HEK293 (cell line): ENCODE measurements around the gene RRP1B.

Source experiments
- ATF2 ChIP-seq: fragments of 450-650 bp; formaldehyde crosslinking; IDR thresholded peaks from 2 replicates; pipeline ENCODE4 v1.5.1; 2016; ENCODE audit warnings: missing biosample characterization, missing genetic modification characterization, low read depth
- HOXD13 ChIP-seq: sonication (generic); formaldehyde crosslinking; IDR thresholded peaks from 2 replicates; pipeline ENCODE4 v1.8.0; 2022; ENCODE audit warnings: missing genetic modification reagents, borderline replicate concordance
- IKZF3 ChIP-seq: fragments of 450-650 bp; IDR thresholded peaks from 2 replicates; pipeline ENCODE4 v1.5.0; 2018; ENCODE audit warnings: missing biosample characterization, mild to moderate bottlenecking, missing genetic modification characterization, moderate library complexity
- INSM2 ChIP-seq: fragments of 450-650 bp; formaldehyde crosslinking; IDR thresholded peaks from 2 replicates; pipeline ENCODE4 v1.5.1; 2016; ENCODE audit warnings: missing biosample characterization, missing genetic modification characterization
- KLF8 ChIP-seq: fragments of 450-650 bp; formaldehyde crosslinking; IDR thresholded peaks from 2 replicates; pipeline ENCODE4 v1.5.1; 2016; ENCODE audit warnings: missing biosample characterization, missing genetic modification characterization
- PATZ1 ChIP-seq: fragments of 450-650 bp; formaldehyde crosslinking; IDR thresholded peaks from 2 replicates; pipeline ENCODE4 v1.5.1; 2016; ENCODE audit warnings: missing biosample characterization, missing genetic modification characterization
- SALL2 ChIP-seq: fragments of 450-650 bp; formaldehyde crosslinking; IDR thresholded peaks from 2 replicates; pipeline ENCODE4 v1.5.0; 2017; ENCODE audit warnings: missing biosample characterization, mild to moderate bottlenecking, missing genetic modification characterization, borderline replicate concordance
- ZBTB10 ChIP-seq: fragments of 450-650 bp; formaldehyde crosslinking; IDR thresholded peaks from 2 replicates; pipeline ENCODE4 v1.5.1; 2016; ENCODE audit warnings: missing biosample characterization, missing genetic modification characterization
- ZFHX2 ChIP-seq: fragments of 450-650 bp; formaldehyde crosslinking; conservative IDR thresholded peaks from 2 replicates; pipeline ENCODE4 v1.5.1; 2016; ENCODE audit warnings: missing biosample characterization, missing genetic modification characterization
- ZIC2 ChIP-seq: fragments of 450-650 bp; formaldehyde crosslinking; IDR thresholded peaks from 2 replicates; pipeline ENCODE4 v1.5.1; 2016; ENCODE audit warnings: missing biosample characterization, missing genetic modification characterization
- ZNF112 ChIP-seq: fragments of 450-650 bp; formaldehyde crosslinking; IDR thresholded peaks from 2 replicates; pipeline ENCODE4 v1.5.0; 2017; ENCODE audit warnings: missing biosample characterization, missing genetic modification characterization
- ZNF133 ChIP-seq: fragments of 450-650 bp; formaldehyde crosslinking; IDR thresholded peaks from 2 replicates; pipeline ENCODE4 v1.5.1; 2016; ENCODE audit warnings: missing biosample characterization, missing genetic modification characterization
- ZNF138 ChIP-seq: fragments of 450-650 bp; formaldehyde crosslinking; IDR thresholded peaks from 2 replicates; pipeline ENCODE4 v1.5.1; 2016; ENCODE audit warnings: missing biosample characterization, missing genetic modification characterization, borderline replicate concordance
- ZNF148 ChIP-seq: fragments of 450-650 bp; formaldehyde crosslinking; IDR thresholded peaks from 2 replicates; pipeline ENCODE4 v1.5.0; 2017; ENCODE audit warnings: missing biosample characterization, missing genetic modification characterization, borderline replicate concordance
- ZNF24 ChIP-seq: fragments of 450-650 bp; formaldehyde crosslinking; IDR thresholded peaks from 2 replicates; pipeline ENCODE4 v1.5.1; 2016; ENCODE audit warnings: missing biosample characterization, missing genetic modification characterization
- ZNF341 ChIP-seq: fragments of 450-650 bp; formaldehyde crosslinking; IDR thresholded peaks from 2 replicates; pipeline ENCODE4; 2016; ENCODE audit warnings: low read depth, missing biosample characterization, missing genetic modification characterization
- ZNF423 ChIP-seq: fragments of 450-650 bp; formaldehyde crosslinking; IDR thresholded peaks from 2 replicates; pipeline ENCODE4 v1.5.1; 2016; ENCODE audit warnings: missing biosample characterization, missing genetic modification characterization
- ZNF513 ChIP-seq: fragments of 450-650 bp; IDR thresholded peaks from 2 replicates; pipeline ENCODE4 v1.5.1; 2018; ENCODE audit warnings: missing biosample characterization, missing genetic modification characterization
- ZNF530 ChIP-seq: fragments of 450-650 bp; formaldehyde crosslinking; IDR thresholded peaks from 2 replicates; pipeline ENCODE4 v1.5.1; 2016; ENCODE audit warnings: low read depth, missing biosample characterization, missing genetic modification characterization
- ZNF549 ChIP-seq: fragments of 450-650 bp; IDR thresholded peaks from 2 replicates; pipeline ENCODE4 v1.5.1; 2018; ENCODE audit warnings: missing biosample characterization, missing genetic modification characterization, mild to moderate bottlenecking, inconsistent platforms, moderate library complexity
- ZNF555 ChIP-seq: fragments of 450-650 bp; formaldehyde crosslinking; conservative IDR thresholded peaks from 2 replicates; pipeline ENCODE4 v1.5.1; 2017; ENCODE audit warnings: missing biosample characterization, mild to moderate bottlenecking, missing genetic modification characterization, inconsistent platforms
- ZNF560 ChIP-seq: fragments of 450-650 bp; formaldehyde crosslinking; IDR thresholded peaks from 2 replicates; pipeline ENCODE4 v1.5.1; 2017; ENCODE audit warnings: missing biosample characterization, missing genetic modification characterization, borderline replicate concordance
- ZNF623 ChIP-seq: fragments of 450-650 bp; formaldehyde crosslinking; IDR thresholded peaks from 2 replicates; pipeline ENCODE4 v1.5.1; 2016; ENCODE audit warnings: missing biosample characterization, missing genetic modification characterization
- ZNF624 ChIP-seq: fragments of 450-650 bp; formaldehyde crosslinking; IDR thresholded peaks from 2 replicates; pipeline ENCODE4 v1.5.1; 2017; ENCODE audit warnings: missing biosample characterization, missing genetic modification characterization
- ZNF626 ChIP-seq: fragments of 450-650 bp; sonication (Bioruptor Pico); formaldehyde crosslinking; IDR thresholded peaks from 2 replicates; pipeline ENCODE4 v1.5.1; 2018; ENCODE audit warnings: missing biosample characterization, missing genetic modification characterization, inconsistent platforms
- ZNF629 ChIP-seq: fragments of 450-650 bp; formaldehyde crosslinking; IDR thresholded peaks from 2 replicates; pipeline ENCODE4 v1.5.1; 2017; ENCODE audit warnings: missing biosample characterization, missing genetic modification characterization
- ZNF76 ChIP-seq: fragments of 450-650 bp; formaldehyde crosslinking; IDR thresholded peaks from 2 replicates; pipeline ENCODE4; 2016; ENCODE audit warnings: low read depth, missing biosample characterization, missing genetic modification characterization, borderline replicate concordance

Gene RRP1B

GRCh38 chr21:43718872-43719747 is 59.8 kb downstream of the RRP1B start, which contains the start of gene PDXK (continued):
- TF ChIP-seq ZNF341 (tag by site-specific recombination) (peak; percentile 33), ZNF423 (tag by site-specific recombination) (no peak), ZNF624 (tag by site-specific recombination) (no peak), ZNF24 (peak; percentile 100), ZBTB10 (tag by site-specific recombination) (no peak), ZNF629 (tag by site-specific recombination) (peak; percentile 50), ZNF549 (tag by site-specific recombination) (no peak), SALL2 (tag by site-specific recombination) (no peak), ZNF560 (tag by site-specific recombination) (no peak), ZNF76 (tag by site-specific recombination) (peak; percentile 35; the same call in 1 of the 2 replicates), ZNF555 (no peak), ZNF112 (no peak), ZNF530 (tag by site-specific recombination) (no peak), ZIC2 (peak; percentile 60; the same call in 1 of the 2 replicates), ZNF623 (tag by site-specific recombination) (no peak), ZNF133 (tag by site-specific recombination) (no peak), ZNF148 (tag by site-specific recombination) (no peak), ZFHX2 (tag by site-specific recombination) (peak; percentile 96), IKZF3 (tag by site-specific recombination) (no peak), ATF2 (tag by site-specific recombination) (peak; percentile 61; the same call in 1 of the 2 replicates), KLF8 (tag by site-specific recombination) (peak; percentile 46; the same call in 1 of the 2 replicates), PATZ1 (tag by site-specific recombination) (peak; percentile 47), HOXD13 (CRISPR knock-in tag) (no peak), ZNF138 (tag by site-specific recombination) (no peak), ZNF513 (tag by site-specific recombination) (no peak; the same call in 1 of the 2 replicates), ZNF626 (no peak), INSM2 (no peak; the same call in 1 of the 2 replicates)
